Stimulated activated CD4-positive, alpha-beta T cell treated with anti-CD3 and anti-CD28 coated beads, TNF-alpha, amount 100 ng/mL, for 4 hours (primary cell): Measurements from ENCODE around the gene NUP42.
"Not testable (repeated sequence)": the region's sequence is repeated elsewhere in the genome, so short reads cannot be mapped to it uniquely, and the experiment has no call there.

Experiments used
- DNase-seq, 3 experiments: peaks; one replicate each; pipeline ENCODE4 v3.0.0-alpha.2; 2020; ENCODE audit warnings: low read depth in 3 of 3

Gene NUP42, protein sequence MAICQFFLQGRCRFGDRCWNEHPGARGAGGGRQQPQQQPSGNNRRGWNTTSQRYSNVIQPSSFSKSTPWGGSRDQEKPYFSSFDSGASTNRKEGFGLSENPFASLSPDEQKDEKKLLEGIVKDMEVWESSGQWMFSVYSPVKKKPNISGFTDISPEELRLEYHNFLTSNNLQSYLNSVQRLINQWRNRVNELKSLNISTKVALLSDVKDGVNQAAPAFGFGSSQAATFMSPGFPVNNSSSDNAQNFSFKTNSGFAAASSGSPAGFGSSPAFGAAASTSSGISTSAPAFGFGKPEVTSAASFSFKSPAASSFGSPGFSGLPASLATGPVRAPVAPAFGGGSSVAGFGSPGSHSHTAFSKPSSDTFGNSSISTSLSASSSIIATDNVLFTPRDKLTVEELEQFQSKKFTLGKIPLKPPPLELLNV

GRCh38 chr7:23181684-23182553 lies at the start of gene NUP42:
Gene NUP42 (plus strand): TSS chr7:23182048. CDS start chr7:23182086, 38 bp downstream.
- peak; percentile 82 to 89 (median 87) for DNase-seq

- DNase-seq = no peak
Measured at GRCh38 chr7:23133797-23134196, 48.1 kb upstream of the NUP42 start.

DNA sequence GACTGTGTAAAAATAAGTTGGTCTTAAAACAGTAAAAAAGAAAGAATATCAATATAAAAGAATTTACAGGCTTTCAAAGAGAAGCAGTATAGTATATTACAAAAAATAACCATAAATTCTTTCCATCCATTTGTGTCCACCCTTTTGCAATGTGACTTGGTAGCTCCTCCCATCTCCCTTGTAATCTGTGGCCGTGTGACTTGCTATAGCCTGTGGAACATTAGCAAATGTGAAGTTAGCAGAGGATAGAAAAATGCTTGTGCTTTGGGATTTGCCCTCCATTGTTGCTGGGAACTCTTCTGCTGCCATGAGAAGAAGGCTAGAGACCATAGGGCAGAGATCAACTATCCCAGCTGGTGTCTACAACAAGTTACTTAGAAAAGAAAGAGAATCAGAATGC lies 46.1 kb upstream of the NUP42 start:
- no peak for DNase-seq

DNA sequence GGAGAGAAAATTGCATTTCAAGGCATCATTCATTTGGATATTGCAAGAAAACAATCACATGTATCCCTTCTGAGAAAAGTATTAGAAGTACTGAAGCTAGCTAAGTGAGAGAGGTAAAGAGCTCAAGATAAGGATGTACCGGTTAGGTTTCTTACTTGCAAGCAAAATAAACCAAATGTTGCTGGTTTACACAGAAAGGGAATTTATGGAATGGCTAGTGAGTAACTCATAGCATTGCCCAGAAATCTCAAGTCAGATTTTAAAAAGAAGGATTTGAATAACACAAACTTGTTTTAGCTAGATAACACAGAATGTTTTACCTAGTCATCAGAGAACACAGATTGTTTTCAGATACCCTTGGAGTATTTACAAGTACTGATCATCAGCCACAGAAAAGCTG lies 45.6 kb upstream of the NUP42 start:
- DNase-seq = no peak

DNA sequence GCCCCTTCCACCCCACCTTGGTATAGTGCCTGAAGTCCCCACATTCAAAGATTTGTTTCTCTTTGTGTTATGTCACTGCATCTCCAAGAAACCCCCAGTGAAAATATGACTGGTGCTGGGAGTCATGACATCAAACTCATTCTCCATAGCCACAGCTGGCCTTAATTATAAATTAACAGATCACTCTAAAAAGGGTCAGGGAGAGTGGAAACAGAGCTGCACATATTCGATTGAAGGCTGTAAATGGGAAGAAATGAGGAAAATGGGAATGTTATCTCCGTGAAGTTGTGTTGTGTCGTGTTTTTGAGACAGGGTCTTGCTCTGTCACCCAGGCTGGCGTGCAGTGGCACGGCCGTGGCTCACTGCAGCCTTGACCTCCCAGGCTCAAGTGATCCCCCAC lies 24.2 kb upstream of the NUP42 start:
- DNase-seq = no peak

DNA sequence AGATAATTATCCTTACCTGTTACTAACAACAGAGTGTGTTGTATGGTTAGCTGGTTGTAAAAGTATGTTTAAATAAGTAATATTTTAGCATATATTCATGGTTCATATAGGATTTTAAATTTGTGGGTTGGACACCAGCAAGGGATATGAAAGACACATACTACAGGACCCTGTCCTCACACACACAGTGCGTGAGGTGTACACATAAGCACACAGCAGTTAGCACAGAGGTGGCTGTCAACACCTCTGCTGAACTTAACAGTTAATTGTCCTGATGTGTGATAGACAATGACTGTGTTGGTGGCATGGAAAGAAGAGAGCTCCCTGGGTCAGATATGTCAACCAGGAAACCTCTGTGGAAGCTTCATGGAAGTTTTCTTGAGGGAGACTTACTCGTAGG lies 23.3 kb upstream of the NUP42 start:
- DNase-seq = no peak

DNA sequence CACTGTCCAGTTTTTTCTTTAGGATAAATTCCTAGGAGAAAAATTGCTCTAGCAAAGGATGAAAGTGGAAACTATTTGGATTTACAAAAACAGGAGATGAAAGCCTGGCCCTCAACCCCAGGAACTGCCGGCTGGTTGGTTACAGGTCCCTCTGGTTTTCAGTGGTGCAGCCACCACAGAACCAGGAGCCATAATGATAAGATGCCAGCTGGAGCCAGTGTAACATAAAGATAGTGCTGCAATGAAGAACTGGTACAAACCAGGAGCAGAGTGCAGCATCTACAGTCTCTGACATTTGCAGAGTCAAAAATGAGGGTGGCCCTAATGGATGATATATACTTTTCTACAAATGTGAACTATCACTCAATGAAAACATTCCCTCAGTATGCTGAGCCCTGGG lies 20.4 kb upstream of the NUP42 start:
- DNase-seq = no peak

DNA sequence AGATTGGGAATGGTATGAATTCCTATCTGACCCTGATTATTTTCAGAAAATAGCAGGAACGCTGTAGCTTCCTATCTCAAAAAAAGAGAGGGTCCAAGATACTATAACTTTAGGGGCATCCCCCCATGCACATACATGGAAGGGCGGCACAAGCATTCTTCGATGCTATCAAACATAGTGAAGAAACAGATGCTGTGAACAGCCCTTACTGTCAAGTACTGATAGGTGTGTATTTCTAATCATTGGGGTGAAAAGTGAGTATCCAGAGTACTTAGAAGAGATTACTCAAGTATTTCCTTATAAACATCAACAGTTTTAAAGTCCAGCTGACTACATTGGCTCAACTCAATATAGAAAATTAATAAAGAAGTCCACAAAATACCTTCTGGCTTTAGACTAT lies 17.0 kb upstream of the NUP42 start:
- no peak for DNase-seq

GRCh38 chr7:23165316-23165715 lies 16.5 kb upstream of the NUP42 start:
- DNase-seq = no peak

DNA sequence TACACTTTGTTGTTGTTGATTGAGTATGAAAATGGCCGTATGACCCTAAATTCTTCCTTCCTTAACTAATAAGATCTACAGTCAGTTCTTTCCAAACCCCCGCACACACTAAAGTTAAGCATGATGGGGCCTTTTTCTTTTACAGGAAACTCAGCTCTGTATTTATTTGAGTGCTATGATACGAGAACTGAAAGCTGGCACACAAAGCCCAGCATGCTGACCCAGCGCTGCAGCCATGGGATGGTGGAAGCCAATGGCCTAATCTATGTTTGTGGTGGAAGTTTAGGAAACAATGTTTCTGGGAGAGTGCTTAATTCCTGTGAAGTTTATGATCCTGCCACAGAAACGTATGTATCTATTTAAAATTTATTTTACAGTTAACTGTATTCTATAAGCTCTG lies 14.2 kb upstream of the NUP42 start:
- DNase-seq = no peak

GRCh38 chr7:23168111-23168885 lies 13.6 kb upstream of the NUP42 start:
- no peak for DNase-seq

DNA sequence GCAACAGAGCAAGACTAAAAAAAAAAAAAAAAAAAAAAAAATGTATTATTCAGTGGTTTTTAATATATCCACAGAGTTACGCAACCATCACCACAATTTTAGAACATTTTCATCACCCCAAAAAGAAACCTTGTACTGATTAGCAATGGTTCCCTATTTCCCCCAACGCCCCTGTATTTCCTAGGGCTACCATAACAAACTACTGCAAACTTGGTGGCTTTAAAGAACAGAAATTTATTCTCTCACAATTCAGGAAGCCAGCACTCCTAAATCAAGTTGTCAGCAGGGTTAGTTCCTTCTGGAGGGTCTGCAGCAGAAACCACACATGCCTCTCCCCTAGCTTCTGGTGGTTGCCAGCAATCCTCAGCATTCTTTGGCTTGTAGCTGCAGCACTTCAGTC lies 5.9 kb upstream of the NUP42 start:
- DNase-seq = no peak

DNA sequence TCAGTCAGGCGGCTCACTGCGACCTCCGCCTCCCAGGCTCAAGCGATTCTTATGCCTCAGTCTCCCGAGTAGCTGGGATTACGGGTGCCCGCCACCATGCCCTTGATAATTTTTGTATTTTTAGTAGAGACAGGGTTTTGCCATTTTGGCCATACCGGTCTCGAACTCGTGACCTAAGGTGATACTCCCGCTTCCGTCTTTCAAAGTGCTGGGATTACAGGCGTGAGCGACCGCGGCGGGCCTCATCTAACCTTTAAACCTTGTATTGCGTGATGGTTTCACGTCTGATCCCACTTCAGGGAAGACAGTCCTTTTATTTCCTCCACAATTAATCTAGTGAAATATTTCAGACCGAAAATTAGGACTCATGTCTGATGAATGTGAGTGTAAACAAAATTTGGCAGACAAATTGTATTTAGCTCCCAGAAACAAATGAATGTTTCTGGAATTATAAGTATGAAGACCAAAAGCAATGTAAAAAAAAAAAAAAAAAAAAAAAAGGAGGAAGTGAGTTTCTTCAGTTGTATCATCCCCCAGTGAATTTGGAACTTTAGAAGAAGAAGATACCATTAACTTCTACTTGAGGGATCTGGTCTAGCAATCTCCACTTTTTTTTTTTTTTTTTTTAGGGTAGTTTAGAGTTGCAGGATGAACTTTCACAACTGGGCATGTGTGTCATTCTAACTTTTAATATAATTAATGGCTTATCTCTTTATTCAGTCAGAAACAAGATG lies 1.6 kb downstream of the NUP42 start:
- no peak for DNase-seq

DNA sequence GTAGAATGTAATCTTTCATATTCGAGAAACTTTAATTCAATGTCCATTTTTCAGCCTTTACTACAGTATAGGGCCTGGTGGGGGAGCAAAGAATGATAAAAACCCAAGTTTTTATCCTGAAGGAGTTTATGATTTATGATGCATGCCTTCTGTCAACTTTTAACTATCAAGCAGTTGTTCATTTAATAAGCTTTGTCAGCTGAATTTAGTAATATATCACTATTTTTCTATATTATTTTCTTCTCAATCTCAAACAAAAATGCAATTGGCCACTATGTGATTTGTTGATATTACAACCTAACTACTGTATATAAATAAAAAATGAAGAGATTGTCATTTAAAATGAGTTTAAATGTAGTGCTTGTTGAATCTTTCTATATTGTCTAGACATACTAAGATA lies 2.4 kb downstream of the NUP42 start:
- DNase-seq = no peak

GRCh38 chr7:23184709-23185359 lies 3.0 kb downstream of the NUP42 start:
- DNase-seq = no peak

- DNase-seq = no peak
Measured at GRCh38 chr7:23185980-23186379, 4.1 kb downstream of the NUP42 start.

GRCh38 chr7:23191022-23191421 lies 9.2 kb downstream of the NUP42 start:
- no peak for DNase-seq

GRCh38 chr7:23193650-23194227 lies 11.9 kb downstream of the NUP42 start:
- not testable (repeated sequence) for DNase-seq

DNA sequence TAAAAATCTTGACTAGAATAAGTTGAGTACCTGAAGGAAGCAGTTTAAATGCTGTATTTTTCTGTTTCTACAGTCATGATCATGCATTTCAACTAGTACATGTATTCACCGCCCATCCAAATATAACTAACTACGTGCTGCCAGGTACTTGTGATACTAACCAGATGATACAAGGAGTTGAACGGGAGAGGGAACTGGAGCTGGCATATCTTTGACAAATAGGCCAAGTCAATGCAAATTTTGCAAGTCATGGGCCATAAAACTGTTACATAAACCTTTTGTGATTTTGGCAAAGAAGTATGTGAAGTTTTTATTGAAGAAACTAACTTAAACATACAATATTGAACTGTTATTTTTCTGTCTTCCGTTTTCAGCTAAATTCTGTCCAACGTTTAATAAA lies 14.5 kb downstream of the NUP42 start:
- DNase-seq = no peak

DNA sequence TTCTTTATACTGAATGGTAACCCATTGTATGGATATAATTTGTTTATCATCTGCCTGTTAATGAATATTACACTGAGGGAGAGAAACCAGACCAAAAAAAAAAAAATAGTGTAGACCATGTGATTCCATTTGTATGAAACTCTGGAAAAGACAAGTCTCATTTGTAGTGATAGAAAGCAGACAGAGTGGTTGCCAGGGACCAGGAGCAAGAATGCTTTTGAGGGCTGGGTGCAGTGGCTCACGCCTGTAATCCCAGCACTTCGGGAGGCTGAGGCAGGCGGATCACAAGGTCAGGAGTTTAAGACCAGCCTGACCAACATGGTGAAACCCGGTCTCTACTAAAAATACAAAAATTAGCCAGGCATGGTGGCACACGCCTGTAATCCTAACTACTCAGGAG lies 15.9 kb downstream of the NUP42 start:
- DNase-seq = not testable (repeated sequence)

GRCh38 chr7:23200331-23200730 lies 18.5 kb downstream of the NUP42 start:
- no peak for DNase-seq
